ENCODE results near the gene THAP2. TPM values are rescaled to one million over a fixed set of nuclear protein-coding genes. Genes with fewer than 3 reads are reported as not detected.

THAP2 gene
- total RNA-seq = 3.6 and 7.0 TPM in 2 replicates

DNA sequence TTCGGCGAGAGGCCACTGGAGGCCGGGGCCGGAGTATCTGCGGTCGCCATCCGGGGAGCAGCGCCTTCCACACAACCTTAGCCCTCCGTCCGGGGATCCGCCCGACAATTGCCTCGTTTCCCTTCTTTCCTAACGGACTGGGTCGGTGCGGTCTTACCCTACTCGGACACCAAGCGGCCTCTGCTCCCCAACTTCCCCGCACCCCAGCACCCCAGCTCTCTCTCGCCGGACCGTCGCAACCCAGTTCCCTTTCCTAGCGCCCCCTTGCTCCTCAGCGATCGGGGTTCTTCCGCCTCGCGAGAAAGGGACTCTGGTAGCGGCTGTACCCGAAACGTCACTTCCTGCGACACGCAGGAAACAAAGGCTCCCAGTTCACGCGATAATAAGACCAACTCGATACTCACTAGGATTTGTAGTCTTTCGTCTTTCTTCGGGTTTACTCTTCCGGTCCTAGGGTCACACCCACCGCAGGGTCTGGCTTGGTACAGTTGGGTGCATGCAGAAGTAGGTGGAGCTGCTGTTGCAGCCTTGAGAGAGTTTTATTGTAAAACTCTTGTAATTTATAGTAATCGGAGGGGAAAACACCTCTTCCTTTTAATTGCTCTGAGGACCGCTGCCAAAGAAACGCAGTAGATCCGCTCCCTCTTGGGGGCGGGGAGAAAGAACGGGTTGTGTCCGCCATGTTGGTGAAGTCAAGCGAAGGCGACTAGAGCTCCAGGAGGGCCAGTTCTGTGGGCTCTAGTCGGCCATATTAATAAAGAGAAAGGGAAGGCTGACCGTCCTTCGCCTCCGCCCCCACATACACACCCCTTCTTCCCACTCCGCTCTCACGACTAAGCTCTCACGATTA is at the start of gene THAP2, which contains the start of gene ZFC3H1:
Gene THAP2 (plus strand): TSS at position 741 of the 850 bp plus-strand sequence. CDS start 209 bp downstream, outside the sequence.
Gene ZFC3H1 (minus strand): TSS at position 288 of the 850 bp plus-strand sequence. CDS start 238 bp downstream, at position 50.

DNA sequence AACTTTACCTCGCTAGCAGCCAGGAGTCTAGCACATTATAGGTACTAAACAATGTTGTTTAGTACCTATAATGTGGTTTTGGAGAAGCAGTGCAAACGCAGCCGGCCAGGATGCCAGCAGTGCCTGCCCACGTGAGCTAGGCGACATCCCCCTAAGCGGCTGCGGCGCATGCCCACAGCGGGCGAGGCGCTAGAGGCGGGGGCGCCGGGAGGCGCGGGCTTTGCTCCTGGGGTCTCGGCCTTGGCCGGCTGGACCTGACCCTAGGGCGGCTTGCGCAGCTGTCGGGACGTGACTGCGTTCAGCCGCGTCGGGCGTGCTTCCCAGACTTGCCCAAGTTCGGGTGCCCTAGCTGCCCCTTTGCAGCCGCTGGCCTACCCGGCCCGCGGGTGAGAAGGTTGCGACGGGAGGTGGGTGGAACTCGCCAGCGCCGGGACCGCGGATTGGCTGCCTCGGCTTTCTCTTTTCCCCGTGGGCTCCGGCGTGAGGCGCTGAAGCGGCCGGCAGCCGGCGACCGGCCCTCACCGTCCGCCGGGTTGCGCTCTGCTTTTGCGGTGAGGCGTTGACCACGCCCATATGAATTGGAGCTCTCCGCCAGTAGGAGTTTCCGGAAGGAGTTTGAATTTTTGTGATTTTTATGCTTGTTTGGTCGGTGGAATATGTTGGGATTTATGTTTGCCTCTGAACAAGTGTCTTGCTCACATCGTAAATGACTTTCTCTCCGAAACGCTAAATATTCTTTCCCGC is 22.0 kb downstream of the THAP2 start, which contains the start of gene TMEM19:
Gene TMEM19 (plus strand): TSS at position 169 of the 744 bp plus-strand sequence. CDS start 599 bp downstream, outside the sequence.

Other genes with a start within 250 kb of the THAP2 start
- 0.58 and 1.7 TPM in 2 replicates for gene LGR5, start 224.5 kb upstream of the THAP2 start, total RNA-seq
- 17.4 and 33.0 TPM in 2 replicates for gene ZFC3H1, start 453 bp upstream of the THAP2 start, total RNA-seq
- gene TMEM19, start 21.8 kb downstream of the THAP2 start, total RNA-seq = 44.7 and 45.9 TPM in 2 replicates
- 14.1 and 45.1 TPM in 2 replicates for gene RAB21, start 90.6 kb downstream of the THAP2 start, total RNA-seq
- gene TBC1D15, start 175.5 kb downstream of the THAP2 start, total RNA-seq = 25.1 and 27.0 TPM in 2 replicates

Measured in regular cardiac myocyte (primary cell).